Frontal cortex (tissue), 4 donors: ENCODE results near the gene VWA5B1. TPM values are rescaled to one million over a fixed set of nuclear protein-coding genes. Genes with fewer than 3 reads are reported as not detected.

Experiments used
- DNase-seq, 2 donors: peaks; one replicate each; pipeline ENCODE4 v3.0.0; 2012; ENCODE audit warnings: low spot score in 2 of 2
- FAIRE-seq: peaks from 2 replicates; lab custom pipeline; 2012; peaks lifted over from hg19 to GRCh38; lab: Jason Lieb, UNC
- total RNA-seq: library from RNA; depleted of rRNA; stranded (reverse); fragments of >200 nt; gene quantifications from one replicate; pipeline ENCODE4 v1.2.3, GENCODE V29; 2014
- donor health status: control.
- donor health status: control.
- donor health status: control.

Gene VWA5B1
- total RNA-seq, 1 donor from 2014 or later: under 0.01 TPM

DNA sequence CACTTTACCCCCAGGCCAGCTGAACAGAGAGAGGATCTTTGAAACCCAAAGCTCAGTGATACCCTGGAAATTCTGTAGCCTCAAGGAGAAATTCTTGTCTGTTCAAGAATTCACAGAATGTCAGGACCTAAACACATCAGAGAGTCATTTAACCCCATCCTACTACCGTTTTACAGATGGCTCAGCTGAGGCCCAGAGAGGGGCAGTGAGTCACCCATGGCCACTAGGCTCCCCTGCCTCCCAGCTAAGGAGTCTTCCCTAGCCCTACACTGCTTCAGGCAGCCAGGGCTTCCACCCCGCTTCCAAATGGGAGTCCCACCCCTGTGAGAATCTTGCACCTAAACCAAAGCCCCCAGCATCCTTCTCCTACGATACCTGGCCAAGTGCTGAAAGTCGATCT is 28.3 kb downstream of the VWA5B1 start:
- DNase-seq (no peak), FAIRE-seq (no peak)

DNA sequence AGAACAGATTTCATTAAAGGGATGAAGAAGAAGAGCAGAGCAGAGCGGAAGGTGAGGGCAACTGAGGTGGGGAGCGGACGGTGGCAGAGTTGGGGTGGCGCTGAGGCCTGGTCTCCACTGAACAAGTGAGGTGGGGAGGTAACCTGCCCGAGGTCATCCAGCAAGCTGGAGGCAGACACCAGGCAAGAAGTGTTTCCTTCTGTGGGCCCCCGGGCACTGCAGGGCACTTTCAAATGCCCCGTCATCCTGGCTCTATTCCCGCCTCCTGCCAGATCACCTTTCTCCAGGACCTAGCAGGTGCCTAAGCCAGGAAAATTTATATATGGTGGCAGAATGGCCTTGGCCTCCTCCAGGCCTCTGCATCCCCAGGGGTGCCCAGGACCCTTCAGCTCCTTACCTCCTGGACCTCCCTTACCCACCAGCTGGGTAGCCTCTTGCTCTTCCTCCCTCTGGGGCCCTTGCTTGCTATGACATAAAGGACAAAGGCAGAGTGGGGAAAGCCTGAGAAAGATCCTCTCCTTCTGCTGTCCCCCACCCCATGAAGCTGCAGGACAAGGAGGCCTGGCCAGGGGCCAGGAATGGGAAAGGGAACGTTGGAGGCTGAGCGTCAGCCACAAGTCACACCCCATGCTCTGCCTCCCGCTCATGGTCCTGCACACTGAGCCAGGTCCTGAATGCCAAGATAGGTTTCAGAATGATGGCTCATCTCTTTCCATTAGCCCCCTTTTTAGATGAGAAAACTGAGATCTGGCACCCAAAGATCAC is 29.0 kb downstream of the VWA5B1 start:
- FAIRE-seq: no peak

DNA sequence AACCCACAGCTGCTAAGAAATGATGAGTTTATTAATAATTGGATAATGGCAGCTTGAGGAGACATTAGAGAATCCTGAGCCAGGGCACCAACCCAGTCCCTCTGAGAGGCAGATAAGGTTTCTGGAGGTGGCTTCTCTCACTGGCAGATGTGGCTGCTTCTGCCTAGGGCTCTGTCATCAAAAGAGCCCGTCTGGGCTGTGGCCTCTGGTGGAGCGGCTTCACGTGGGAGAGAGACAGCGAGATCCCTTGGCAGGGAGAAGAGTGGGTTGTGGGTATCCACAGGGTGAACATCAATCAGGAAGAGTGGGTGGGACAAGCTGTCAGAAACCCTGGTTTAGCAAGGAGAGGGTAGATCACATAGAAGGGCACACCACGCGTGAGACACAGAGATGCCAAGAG is 30.0 kb downstream of the VWA5B1 start:
- FAIRE-seq (no peak), DNase-seq (no peak)

More for the DNA sequence above, 29.0 kb downstream of the VWA5B1 start:
- no peak for DNase-seq

DNA sequence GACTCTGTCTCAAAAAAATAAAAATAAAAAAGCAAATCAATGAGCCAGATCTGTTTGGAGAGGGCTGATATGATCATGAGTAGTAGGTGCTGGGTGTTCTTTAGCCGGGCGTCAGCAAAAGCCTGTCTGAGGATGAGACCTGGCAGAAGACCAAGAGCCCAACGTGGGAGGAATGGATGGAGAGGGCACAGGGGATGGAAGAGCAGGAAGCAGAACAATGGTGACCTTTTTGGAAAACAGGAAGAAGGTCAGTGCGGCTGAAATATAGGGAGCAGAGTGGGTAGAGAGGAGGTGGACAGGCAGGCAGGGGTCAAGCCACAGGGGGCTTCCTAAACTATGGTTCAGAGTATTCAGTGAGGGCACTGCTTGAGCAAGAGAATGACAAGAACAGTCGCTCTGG is 30.9 kb downstream of the VWA5B1 start:
- no peak for FAIRE-seq
- no peak for DNase-seq

DNA sequence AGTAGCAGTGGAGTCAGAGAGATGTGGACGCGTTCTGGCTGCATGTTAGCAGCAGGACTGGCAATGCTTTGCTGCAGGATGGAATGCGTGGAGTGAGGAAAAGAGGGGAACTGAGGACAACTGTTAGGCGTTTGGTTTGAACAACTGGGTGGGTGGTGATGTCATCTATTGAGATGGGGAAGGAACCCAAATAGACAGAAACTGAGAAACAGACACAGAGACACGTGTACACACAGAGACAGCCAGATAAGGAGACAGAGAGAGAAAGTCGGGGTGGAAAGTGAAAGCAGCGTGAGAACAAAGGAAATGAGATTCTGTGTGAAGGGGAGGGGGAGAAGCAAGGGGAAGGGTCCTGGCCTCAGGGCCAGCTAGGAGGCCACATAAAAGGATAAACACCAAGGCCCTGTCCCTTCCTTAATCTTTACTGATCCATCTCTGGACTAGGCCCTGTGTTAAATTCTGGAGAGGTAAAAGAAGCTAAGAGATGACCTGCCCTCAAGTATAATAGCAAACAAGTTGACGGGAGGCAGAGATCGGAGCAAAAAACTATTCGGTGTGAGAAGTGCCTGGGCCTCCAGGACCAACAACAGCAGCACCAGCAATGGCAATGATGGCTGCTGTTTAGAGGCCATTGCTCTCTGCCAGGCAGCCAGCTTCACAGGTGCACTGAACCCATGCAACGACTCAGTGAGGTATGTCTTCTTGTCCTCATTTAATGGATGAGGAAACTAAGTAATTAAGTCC is 31.6 kb downstream of the VWA5B1 start:
- DNase-seq (peak in 1 of 2 donors; percentile 58), FAIRE-seq (no peak)

DNA sequence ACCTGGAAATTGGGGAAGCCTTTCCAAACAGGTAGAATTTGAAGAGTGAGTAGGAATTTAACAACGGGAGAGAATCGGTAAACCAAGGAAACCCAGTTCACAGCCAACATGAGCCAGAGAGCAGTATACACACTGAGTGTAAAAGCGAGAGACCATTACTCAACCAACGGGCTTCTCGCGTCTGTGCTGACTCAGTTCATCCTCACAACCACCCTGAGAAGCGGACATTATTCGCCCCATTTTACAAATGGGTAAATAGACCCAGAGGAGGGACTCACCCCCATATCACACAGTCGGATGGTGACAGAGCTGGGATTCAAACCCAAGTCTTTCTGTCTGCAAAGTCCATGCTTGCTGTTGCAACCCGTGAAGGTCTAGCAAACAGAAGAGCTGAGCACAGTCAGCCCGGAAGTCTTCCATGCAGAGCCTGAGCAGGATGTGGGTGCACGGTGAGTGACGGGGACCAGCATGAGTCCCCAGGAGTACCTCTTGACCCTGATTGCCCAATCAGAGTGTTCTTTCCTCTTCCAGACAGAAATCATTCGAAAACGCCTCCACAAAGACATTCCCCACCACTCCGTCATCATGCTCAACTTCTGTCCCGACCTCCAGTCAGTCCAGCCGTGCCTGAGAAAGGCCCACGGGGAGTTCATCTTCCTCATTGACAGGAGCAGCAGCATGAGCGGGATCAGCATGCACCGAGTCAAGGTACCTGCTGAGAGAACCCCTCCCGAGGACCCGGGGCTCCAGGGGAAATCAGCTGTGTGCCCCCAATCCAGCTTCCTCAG is 32.3 kb downstream of the VWA5B1 start:
- FAIRE-seq: no peak
- DNase-seq: no peak

DNA sequence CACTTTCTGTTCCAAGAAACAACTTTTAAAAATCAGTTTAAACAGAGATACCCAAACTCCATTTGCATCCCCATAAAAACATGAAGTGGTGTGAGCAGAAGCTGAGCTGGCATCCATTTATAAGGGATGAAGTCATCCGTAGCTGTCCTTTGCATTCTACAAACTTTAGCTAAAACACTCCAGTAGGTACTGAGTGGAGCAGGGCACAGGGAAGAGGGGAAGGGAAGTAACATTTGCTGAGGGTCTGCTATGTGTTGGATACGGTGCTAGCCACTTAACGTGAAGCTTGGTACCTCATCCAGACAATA is 32.9 kb downstream of the VWA5B1 start:
- FAIRE-seq (no peak), DNase-seq (no peak)

DNA sequence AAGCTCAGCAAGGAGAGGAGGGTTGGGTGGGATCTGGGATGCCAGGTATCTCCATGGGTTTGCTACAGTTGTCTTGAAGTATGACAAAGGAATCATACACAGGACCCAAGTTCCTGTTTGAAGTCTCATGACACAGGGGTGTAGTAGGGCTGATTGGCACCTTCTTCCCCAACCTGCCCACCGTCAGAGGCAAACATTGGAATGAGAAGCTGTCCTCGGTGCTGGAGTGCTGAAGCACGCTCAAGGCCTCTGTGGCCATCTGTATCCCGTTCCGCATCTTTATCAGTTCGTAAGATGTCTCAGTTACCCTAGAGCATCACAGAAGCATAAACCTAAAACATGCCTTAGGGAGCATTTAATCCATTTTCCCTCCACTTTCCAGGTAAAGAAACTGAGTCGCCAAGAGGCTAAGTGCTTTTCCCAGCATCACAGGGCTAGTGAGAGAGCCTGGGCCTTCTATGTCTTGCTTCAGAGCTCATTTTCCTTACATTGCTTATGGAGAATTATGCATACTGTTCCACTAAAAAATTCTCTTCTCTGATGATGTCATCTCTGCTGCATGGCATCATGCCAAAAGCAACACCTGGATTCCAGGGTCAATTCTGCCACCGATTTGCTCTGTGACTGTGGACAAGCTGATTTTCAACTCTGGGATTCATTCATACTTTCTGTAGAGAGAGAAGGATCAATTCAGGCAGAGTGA is 34.2 kb downstream of the VWA5B1 start:
- no peak for DNase-seq
- no peak for FAIRE-seq

DNA sequence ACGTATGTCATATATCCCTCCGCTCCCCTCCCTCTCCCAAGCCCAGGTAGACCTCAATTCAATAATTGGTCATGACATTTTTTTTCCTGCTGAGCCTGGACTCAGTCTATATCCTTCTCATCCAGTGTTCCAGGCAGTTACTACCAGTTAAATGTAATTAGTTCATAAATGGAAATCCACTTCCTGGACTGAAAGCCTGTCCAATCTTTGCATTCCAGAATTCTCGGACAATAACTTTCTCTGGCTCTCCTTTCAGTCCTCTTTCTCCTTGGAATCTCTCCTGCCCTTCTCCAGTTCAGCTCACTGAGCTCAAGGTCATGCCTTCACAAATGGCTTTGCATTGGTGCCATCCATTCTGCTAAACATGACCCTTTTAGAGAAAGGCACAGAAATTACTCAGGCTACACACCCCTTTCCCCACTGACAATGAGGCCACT is 34.8 kb downstream of the VWA5B1 start:
- FAIRE-seq: no peak
- no peak for DNase-seq

DNA sequence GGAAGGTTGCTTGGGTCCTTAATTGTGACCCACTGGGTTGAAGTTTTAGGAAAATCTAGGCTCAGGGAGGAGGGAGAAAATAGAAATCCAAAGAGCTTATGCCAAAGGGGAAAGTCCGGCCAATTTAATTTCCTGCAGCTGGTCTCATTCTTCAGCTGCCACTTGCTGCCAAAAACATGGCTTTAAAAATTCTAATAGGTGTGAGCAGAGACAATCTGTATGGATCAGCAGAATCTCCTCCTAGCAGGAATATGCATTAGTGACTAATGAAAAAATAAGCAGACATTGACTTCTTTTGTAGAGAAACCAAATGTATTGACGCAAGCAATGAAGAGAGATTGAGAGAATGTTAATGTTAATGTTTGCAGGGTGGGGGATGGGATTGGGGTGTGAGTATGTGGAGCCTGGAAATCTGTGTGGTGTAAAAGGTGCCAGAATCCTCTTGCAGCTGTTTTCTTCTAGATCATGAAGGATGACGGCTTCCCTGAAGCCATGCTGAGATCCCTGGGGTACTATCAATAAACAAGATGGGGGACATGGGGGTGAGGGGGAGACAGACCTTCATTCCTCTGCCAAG is 35.3 kb downstream of the VWA5B1 start:
- DNase-seq (no peak), FAIRE-seq (no peak)

DNA sequence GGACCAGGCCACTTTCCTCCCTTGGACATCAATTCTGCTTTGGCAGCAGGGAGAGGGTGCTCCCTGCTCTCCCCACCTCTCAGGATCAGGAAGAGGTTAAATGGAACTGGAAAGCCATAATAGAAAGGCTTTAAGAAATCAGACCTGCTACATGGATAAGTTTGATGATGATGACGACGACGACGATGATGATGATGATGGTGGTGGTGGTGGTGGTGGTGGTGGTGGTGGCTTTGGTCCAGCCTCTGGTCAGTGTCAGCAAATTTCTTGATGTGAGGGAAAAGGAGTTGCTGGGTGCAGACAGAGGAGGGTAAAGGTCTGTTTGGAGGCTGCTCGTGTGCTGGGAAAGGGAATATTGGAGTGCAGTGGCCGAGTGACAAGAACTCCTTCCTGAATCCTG is 36.8 kb downstream of the VWA5B1 start:
- DNase-seq (no peak), FAIRE-seq (no peak)

DNA sequence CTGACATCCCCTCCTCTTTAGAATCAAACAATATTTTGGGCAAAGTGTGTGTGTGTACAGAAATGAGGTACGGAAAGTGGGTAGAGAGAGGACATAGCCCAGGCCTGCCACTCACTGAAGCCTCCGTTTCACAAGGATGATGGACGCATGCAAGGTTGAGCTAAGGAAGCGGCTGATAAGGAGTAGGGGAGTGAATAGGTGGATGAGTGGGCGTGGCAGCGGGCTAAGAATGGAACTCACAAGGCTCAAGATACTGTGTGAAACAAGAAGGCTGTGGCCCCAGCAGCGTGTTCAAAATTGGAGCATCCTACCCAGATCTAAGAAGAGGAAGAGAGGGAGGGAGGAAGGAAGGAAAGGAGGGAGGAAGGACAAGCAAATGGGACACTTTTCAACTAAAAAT is 37.5 kb downstream of the VWA5B1 start:
- no peak for FAIRE-seq
- DNase-seq: no peak

DNA sequence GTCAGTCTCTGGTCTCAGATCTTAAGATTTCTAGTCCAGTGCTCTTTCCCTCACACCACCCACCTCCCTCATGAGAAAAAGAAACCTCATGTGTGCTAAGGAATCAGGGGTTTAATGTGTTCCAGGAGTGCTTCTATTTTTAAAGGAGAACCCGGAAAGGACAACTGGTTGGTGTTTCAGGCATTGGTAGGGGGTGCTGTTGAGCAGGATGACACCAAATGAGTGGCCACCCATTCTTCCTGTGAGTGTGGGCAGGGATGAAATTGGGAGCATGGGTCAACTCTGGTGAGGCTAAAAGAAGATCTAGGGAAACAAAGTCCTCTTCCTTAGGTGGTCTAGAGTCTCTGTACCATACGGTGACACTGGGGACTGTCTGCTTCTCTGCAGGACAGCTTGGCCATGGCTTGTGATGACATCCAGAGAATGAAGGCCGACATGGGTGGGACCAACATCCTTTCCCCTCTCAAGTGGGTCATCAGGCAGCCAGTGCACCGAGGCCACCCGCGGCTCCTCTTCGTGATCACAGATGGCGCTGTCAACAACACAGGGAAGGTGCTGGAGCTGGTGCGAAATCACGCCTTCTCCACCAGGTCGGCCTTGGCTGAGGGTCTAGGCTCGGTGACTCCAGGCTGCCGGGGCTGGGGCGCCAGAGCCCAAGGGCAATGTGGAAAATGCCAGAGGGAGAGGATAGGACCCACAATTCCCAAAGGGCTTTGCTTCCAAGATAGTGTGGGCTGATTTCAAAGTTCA is 39.3 kb downstream of the VWA5B1 start:
- DNase-seq: no peak
- no peak for FAIRE-seq

DNA sequence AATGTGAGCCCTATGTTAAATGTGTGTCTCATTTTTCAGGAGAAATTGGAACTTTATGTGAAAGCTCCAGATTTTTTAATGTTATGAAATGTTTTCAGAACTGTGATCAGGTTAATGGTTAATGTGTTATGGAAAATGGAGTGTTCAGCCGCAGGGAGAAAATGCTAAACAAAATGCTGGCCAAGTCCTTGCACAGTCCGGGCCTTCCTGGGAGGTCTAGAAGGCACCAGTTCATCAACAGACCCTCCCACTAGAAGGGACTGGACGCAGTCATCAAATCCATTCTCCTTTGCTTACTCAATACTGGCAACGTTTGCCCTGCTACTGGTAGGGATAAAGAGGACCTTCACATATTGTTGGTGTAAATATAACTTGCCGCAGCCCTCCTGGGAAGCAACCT is 43.4 kb downstream of the VWA5B1 start:
- DNase-seq (no peak), FAIRE-seq (no peak)

DNA sequence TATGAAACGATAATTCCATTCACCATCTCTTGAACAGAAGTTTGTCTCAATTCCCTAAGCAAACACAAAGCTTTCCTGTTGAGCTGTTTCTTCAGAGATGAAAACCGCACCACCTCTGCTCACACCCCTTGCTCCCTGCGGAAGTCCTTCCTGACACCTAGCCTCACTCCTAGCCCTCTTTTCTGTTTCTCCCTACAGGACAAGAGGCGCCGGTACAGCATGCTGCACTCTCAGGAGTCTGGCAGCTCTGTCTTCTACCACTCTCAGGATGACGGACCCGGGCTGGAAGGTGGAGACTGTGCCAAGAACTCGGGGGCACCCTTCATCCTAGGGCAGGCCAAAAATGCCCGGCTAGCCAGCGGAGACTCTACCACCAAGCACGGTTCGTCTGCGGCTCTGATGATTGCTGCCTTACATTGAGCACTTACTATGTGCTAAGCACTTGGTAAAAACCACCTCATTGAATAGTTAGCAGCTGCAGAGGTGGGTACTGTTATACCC is 45.5 kb downstream of the VWA5B1 start:
- DNase-seq (no peak), FAIRE-seq (no peak)

DNA sequence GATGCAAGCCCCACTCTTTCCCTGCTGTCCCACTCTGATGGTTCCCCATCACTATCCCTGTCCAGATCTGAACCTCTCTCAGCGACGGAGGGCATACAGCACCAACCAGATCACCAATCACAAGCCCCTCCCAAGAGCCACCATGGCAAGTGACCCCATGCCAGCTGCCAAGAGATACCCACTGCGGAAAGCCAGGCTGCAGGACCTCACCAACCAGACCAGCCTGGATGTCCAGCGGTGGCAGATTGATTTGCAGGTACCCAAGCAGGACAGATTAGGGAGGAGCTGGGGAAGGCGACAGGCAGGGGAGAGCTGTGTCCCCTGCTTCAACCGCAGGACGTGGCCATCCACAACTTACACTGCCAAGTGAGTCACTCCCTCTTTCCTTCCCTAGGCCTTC is 46.9 kb downstream of the VWA5B1 start:
- FAIRE-seq: no peak
- DNase-seq: no peak

DNA sequence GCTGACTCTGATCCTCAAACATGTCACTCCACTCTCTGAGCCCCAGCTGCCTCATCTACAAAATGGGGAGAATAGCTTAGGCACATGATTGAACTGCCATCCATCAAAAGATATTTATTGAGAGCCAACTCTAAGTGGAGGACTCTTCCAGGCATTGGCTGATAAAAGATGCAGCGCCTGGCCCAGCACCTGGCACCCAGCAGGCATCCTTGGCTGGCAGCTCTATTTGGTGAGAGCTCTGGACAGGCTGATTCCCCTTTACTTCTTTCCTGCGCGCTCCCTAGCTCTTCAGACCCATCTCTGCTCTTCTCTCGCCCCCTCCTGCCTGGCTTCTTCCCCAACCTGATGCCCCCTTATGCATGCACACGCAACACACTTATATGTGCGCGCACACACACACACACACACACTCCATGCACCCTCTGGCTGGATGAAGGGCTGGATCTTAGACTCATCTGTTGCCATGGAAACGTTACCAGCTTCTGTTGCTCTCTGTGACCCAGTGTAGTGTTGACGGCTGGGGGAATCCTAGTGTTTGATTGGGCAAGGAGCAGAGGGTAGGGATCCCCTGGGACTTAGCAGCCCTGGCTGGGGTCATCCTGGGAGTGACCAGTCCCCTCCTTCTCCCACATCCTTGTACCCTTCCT is 49.3 kb downstream of the VWA5B1 start:
- FAIRE-seq (no peak), DNase-seq (no peak)

DNA sequence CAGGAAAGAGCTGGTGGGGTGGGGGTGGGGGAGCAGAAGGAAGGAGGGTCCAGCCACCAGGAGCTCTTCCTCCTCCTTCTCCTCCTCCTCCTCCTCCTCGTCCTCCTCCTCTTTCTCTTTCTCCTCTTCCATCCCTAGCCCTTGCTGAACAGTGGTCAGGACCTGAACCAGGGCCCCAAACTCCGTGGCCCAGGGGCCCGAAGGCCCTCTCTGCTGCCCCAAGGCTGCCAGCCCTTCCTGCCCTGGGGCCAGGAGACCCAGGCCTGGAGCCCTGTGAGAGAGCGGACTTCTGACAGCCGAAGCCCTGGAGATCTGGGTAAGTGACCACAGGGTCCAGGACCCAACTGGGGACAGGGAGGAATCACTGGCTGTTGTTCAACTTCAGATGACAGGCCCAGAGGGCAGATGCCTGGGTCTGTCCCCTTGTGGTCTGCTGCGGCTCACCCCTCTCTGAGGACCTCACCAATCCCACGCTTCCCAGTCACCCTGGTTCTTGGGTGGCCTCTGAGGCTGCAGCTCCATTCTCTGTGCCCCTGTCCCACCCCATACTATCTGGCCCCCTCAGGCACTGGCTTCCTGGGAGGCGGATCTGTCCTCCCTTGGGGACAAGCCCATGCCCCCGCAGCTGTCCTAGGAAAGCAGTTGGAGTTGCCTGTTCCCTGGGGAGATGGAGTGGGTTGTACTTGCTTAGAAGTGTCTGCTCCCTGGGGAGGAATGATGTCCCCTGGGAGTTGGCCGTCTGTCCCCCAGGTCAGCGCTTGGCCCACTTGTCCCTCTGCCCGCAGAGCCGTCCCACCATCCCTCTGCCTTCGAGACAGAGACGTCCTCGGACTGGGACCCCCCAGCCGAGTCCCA is 51.8 kb downstream of the VWA5B1 start:
- FAIRE-seq: no peak
- DNase-seq: no peak
